Skin of body (tissue), 2 donors: ENCODE results near the gene MCMBP. TPM values are rescaled to one million over a fixed set of nuclear protein-coding genes. Genes with fewer than 3 reads are reported as not detected.
"Not testable (repeated sequence)": the region's sequence is repeated elsewhere in the genome, so short reads cannot be mapped to it uniquely, and the experiment has no call there.

Experiments
- DNase-seq: peaks from one replicate; lab custom pipeline; 2025; lab: John Stamatoyannopoulos, UW
- total RNA-seq: library from RNA; depleted of rRNA; stranded (reverse); fragments of >200 nt; gene quantifications from one replicate; pipeline ENCODE4 v1.2.3, GENCODE V29; 2014

The MCMBP gene
- total RNA-seq, 1 donor from 2014 or later, result 39.3 TPM

DNA sequence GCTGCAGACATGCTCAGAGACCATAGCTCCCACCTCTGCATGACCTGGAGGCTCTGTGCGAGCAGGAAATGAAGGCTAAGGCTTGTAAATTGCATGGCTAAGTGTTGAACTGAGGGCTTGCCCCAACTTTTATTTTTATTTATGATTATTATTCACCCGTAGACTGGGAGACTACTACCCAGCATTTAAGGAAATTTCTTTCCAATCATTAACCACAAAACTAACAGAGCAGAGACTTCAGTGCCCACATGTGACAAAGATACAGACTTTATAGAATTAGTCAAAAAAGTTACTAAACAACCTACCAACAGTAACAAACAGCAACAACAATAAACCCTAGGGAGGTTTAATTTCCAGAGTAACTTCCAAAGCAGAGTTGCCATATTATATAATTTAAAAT lies 39.7 kb downstream of the MCMBP start:
- no peak for DNase-seq

GRCh38 chr10:119831656-119832055 lies 41.0 kb downstream of the MCMBP start:
- DNase-seq, result no peak

DNA sequence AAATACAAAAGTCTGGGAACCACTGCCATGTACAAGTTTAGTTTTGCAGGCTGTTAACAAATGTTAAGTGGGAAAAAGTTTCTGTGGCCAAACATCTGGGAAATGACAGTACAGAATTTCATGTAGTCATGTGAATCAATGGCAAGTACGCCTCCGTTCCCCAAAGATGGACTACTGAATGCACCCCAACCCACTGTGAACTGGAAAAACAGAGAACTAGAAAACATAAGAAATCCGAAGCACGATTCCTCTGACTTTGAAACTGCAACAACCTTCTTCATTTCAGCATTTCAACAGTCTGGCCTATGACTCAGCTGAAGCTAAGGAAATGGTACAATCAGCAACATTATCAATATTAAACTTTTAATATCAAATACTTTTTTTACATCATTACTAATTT lies 41.8 kb downstream of the MCMBP start:
- DNase-seq, result no peak

DNA sequence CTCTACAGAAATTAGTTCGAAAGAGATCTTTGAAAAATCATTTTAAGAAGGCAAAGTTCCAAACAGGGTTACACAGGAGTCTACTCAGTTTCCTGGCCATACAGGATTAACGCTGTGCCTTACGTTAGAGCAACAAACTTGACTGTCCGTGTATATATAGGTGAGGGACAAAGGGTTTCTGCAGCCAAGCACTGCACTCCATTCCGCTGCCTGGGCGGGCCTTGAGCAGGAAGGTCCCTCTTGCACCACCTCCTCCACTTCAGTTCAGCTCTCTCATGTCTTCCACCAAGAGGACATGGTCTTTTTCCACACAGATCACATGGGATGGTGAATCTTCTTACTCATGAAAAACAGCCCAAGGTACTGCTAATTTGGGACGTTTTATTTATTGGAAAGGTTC lies 43.2 kb downstream of the MCMBP start:
- DNase-seq, result no peak

GRCh38 chr10:119827430-119827829 lies 45.2 kb downstream of the MCMBP start:
- no peak for DNase-seq

- no peak for DNase-seq
Observed at GRCh38 chr10:119826771-119827170, 45.9 kb downstream of the MCMBP start.

- DNase-seq, result no peak
Observed at GRCh38 chr10:119824299-119824698, 48.3 kb downstream of the MCMBP start.

DNA sequence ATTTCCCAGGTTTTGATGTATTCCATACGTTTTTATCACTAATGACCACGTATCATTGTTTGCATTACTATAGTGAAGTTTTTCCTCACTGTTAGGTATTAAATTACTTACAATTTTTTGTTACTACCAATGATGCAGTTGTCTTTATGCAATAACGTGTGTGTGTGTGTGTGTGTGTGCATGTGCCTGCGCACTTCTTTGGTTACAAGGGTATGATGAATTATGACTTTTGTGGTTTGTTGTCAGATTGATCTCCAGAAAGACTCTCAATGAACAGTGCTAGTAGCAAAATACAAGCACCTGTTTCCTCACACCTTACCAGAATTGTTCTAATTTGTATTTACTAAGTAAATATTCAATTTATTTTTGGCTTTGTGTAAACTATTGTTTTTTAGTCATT lies 51.5 kb downstream of the MCMBP start:
- no peak for DNase-seq

GRCh38 chr10:119818889-119819270 lies 53.8 kb downstream of the MCMBP start:
- DNase-seq, result no peak

- DNase-seq, result peak; percentile 39
Observed at GRCh38 chr10:119817991-119818888, 54.4 kb downstream of the MCMBP start.

- no peak for DNase-seq
Observed at GRCh38 chr10:119815671-119816070, 57.0 kb downstream of the MCMBP start.

GRCh38 chr10:119812684-119813083 lies 60.0 kb downstream of the MCMBP start:
- no peak for DNase-seq

DNA sequence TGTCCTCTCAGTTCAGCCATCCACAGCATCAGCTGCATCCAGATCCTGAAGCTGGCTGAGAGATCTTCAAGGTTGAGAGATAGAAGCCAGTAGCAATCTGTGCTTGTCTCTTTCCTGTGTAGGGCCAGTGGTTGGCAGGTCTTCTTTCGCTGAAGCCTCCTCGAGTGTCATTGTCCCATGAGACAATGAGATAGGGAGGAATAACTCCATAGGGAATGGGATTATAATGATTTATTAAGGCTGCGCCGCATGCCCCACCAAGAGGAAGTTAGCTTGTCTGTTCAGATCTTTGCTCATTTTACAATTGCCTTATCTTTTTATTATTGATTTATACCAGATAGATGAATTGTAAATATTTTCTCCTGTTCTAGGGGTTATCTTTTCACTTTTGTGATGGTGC lies 61.5 kb downstream of the MCMBP start:
- DNase-seq, result no peak

GRCh38 chr10:119807960-119808697 lies 64.5 kb downstream of the MCMBP start:
- DNase-seq, result no peak

GRCh38 chr10:119806334-119807130 lies 66.1 kb downstream of the MCMBP start:
- DNase-seq, result no peak

DNA sequence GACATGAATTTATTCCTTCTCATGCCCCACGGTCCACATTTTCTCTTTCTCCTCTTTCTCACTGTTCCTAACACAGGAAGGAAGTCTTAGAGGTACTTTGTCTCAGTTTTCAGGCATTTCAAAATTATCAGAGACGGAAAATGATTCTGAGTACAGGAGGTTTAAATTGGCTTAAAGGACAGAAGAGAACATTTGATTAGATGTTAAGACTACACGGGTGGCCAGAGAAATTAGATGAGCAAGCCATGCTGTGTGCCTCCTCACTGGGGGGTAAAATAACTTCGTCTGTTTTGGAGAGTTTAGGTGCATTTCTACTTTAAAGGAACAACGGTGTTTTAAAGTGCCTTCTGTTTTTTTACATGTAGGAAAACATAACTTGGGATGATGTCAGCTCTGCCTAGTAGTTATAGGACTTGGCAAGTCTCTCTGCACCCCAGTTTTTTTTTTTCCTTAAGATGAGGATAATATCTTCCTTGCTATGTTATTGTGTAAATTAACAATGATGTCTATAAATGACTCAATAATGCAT lies 66.9 kb downstream of the MCMBP start:
- DNase-seq, result no peak

- no peak for DNase-seq
Observed at GRCh38 chr10:119803264-119803663, 69.4 kb downstream of the MCMBP start.

- DNase-seq, result no peak
Observed at GRCh38 chr10:119801998-119802538, 70.6 kb downstream of the MCMBP start.

GRCh38 chr10:119801176-119801575 lies 71.5 kb downstream of the MCMBP start:
- DNase-seq, result no peak

DNA sequence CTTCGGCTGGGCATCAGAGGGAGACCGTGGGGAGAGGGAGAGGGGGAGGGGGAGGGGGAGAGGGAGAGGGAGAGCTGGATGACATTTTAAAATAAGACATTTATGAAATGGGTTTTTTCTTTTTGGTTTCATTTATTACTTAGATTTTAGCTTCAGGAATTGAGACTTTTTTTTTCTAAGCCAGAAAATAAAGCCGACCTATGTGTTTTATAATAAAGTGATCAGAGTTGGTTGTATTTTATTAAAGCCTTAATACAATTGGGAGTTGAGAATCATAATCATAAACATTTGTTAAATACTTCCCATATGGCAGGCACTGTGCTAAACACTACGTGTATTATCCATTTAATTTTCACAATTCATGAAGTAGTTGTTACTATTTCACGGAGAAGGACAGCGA lies 76.6 kb downstream of the MCMBP start:
- no peak for DNase-seq

DNA sequence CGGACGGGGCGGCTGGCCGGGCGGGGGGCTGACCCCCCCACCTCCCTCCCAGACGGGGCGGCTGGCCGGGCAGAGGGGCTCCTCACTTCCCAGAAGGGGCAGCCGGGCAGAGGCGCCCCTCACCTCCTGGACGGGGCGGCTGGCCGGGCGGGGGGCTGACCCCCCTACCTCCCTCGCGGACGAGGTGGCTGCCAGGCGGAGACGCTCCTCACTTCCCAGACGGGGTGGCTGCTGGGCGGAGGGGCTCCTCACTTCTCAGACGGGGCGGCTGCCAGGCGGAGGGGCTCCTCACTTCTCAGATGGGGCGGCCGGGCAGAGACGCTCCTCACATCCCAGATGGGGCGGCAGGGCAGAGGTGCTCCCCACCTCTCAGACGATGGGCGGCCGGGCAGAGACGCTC lies 77.5 kb downstream of the MCMBP start:
- DNase-seq, result not testable (repeated sequence)
